HCEC 1CT (cell line): ENCODE data around the gene RENBP.

Source experiments
- DNase-seq: peaks from one replicate; pipeline ENCODE4 v3.0.0-alpha.2; 2017

The RENBP gene

DNA sequence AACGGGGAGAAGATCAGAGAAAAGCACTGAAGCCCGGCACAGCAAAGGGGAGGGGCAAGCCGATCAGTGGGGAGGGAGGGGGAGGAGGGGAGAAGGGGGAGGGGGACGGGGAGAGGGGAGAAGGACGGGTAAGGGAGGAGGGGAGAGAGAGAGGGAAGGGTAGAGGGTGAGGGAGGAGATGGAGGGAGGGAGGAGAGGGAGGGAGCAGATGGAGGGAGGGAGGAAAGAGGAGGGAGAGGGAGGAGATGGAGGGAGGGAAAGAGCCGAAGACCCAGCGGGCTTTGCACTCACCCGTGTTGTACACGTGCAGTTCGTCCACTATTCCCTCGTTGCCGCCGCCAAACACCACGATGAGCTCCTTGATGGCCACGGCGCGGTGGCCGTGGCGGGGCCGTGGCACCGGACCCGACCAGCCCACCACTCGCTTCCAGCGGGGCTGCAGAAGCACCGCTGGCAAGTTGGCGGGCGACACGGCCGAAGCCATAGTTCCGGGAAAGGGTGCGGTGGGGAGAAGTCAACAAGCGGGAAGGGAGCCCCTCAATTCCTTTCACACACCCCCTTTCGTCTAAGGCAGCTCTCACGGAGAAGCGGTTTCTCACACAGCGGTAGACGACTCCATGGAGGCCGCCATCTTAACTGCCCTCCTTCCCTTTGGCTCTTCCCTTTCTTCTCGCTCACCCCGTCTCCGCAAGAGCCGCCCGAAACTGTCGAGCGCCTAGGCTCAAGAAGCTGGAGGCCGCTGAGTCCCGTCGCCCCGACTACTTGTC is 26.1 kb upstream of the RENBP start:
- peak; percentile 50 for DNase-seq

DNA sequence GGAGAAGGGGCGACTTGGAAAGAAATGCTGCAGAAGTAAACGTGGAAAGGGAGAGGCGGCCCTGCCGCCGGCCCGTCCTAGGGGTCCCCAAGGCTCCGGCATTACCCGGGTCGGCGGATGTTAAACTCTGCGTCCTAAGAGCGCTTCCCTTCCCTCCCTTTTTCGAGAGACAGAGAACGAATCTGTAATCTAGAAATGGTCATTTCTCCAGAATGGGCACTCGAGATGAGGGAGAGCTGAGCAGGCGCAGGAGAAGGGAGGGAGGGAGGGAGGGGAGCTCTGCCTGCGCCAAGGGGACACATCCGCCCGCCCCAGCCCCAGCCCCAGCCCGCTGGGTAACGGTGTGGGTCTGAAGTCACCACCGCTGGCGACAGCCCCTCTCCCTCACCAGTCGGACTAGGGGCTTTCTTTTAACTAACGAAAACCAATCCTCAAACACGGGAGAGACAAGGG is 25.5 kb upstream of the RENBP start:
- no peak for DNase-seq

DNA sequence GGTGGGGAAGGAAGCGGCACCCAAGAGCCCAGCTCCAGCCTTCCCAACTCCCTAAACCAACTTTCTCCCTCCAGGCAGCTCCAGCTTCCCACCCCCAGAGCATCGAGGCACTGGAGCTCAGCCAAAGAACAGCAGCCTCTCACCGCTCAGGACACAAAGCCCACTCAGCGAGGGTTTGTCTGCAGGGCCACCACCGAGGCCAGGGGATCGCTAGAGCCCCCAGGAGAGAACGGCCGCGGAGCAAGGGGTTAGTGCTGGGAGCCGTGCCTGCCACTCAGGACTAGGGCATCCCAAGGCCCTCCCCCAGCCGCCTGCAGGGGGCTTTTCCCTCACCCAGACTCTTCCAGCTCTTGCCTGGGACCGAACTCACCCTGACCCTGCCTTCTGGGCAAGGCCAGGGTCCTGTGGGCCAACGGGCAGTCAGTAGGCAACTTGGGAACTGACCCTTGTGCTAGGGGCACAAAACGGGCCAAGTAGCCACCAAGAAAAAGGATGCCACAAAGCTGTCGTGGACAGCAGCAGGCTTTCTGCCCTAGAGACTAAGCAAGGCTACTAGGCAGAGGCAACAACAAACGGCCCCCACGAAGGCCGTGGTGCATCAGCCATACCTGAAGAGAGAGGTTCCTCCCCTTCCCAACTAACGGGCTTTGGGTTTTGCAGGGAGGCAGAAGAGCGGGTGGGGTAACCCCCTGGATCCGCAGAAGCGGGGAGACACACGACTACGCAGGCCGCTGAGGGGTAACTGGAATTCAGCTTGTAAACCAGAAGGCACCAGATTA is 24.9 kb upstream of the RENBP start:
- no peak for DNase-seq

GRCh38 chrX:153968754-153969124 is 24.3 kb upstream of the RENBP start:
- DNase-seq: no peak

- DNase-seq: no peak
Measured at GRCh38 chrX:153968255-153968654, 23.8 kb upstream of the RENBP start.

GRCh38 chrX:153967536-153968224 is 23.2 kb upstream of the RENBP start:
- no peak for DNase-seq

- DNase-seq: no peak
Measured at GRCh38 chrX:153966841-153967535, 22.5 kb upstream of the RENBP start.

DNA sequence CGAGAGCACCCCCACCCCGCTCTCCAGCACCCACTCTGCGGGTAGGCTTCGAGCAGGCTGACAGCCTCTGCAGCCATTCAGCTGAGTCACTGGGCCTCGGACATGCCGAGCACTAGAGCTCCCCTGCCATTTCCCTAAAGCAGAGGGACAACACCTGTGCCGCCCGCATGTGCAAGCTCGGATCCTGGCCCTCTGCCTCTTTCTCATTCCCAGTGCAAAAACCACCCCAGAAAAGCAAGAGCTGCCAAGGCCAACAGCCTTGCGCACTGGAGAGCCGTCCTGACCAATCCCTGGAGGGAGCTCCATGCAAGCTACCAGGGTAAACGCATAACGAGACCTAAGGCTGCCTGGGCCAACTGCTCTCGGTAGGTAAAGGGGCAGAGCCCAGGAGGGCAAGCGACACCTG is 21.8 kb upstream of the RENBP start:
- no peak for DNase-seq

DNA sequence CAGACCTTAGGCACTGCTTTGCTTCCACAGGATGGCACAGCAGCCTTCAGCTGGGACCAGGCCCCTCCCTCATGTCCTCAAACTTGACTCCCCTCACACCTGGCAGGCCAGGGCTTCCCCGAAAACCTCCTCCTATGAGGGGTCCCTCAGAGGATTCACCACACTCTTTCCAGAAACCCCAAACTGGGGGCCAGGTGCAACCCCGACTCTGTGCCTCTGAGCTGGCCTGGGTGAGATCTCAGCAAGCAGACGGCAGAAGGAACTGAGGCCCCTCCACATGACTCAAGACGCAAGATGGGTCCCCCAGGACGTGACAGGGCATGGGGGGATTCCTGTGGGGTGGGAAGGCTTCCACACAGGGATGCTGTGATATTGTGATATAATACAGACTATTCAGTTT is 21.0 kb upstream of the RENBP start:
- DNase-seq: no peak

DNA sequence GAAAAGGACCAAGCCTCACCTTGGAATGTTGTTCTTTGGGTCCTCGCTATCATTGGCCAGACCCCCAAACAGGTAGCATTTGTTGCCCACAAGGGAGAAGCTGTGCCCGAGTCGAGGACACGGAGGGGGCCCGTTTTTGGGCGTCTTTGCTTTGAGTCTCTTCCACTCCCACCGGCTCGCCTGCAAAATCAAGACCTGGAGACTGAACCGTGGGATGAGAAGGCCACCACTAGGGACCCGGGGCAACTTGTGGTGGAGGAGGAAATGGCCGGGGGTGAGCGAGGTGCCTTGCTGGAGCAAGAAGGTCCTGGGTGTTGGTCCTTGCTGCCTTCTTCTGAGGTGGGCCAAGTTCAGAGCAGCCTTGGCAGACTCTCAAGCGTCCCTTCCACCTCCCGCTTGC is 19.7 kb upstream of the RENBP start:
- DNase-seq: no peak

GRCh38 chrX:153963546-153963945 is 19.1 kb upstream of the RENBP start:
- DNase-seq: no peak

- no peak for DNase-seq
Measured at GRCh38 chrX:153961292-153961691, 16.8 kb upstream of the RENBP start.

- DNase-seq: no peak
Measured at GRCh38 chrX:153960786-153961185, 16.3 kb upstream of the RENBP start.

DNA sequence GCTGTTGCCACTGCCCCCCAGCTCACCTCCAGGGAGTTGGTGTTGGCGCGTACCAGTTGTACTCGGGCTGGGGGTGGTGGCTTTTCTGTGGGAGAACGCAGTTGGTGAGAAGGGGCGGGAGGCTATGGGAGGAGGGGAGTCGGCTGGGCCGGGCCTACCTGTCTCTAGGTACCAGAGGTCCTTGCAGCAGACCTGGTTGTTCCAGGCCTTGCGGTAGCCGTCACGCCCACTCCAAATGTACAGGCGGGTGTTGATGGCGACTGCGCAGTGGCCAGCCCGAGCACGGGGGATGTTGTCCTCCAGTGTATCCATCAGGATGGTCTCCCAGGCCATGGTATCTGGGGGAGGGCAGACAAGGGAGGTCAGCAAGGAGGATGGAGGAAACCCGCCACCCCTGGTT is 15.6 kb upstream of the RENBP start:
- DNase-seq: no peak

GRCh38 chrX:153959649-153960048 is 15.2 kb upstream of the RENBP start:
- no peak for DNase-seq

DNA sequence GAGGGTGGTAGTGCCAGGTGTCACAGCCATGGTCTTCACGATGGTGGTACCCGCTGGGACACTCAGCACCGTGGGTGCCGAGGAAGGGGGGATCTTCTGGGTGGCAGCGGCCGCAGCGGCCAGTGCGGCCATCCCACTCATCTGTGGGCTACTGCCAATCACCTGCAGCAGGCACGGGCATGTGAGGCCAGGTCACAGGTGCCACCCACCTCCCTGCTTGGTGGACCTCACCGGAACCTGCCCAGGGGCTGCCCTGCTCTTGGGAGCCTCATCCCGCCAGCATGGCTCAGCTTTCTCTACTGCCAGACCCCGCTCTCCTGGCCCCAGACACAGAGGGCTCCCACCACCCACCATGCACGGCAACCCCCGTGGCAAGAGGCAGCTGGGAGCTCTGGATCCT is 14.2 kb upstream of the RENBP start:
- no peak for DNase-seq

- no peak for DNase-seq
Measured at GRCh38 chrX:153957224-153957623, 12.8 kb upstream of the RENBP start.

DNA sequence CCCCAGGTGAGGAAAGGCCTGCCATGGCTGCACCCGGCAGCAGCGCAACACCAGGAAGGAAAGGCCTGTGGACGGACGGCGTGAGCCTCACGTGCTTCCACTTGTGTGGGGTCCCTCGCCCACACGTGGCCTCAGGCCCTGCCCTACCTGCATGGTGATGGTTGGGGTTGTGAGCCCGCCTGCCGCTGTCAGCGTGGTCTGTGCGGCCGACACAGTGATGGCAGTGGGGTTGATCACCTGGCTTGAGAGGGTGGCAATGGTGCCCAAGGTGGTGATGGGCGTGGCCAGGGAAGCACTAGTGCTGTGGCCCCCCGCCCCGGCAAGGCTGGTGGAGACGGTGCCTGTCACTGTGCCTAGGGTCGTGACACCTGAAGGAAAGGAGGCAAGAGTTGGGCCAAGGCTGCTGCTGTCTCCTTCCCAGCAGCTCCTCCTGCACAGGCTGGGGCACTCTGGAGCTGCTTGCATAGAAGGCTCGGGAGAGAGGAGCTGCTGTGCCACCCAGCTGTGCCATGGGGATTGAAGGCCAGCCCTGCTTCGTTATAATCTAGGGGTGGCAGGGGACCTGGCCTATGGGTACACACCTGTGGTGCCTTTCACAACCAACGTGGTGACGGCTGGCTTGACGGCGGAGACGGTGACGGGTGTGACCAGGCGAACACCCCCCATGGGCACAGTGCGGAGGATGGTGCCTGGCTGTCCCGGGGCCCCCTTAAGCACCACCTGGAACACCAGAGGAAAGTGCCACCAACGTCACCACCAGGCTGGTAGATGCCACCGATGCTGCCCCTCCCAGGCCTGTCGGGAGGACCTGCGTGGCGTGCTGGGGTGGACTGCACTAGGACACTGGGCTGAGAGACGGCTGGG is 11.8 kb upstream of the RENBP start:
- DNase-seq: no peak

DNA sequence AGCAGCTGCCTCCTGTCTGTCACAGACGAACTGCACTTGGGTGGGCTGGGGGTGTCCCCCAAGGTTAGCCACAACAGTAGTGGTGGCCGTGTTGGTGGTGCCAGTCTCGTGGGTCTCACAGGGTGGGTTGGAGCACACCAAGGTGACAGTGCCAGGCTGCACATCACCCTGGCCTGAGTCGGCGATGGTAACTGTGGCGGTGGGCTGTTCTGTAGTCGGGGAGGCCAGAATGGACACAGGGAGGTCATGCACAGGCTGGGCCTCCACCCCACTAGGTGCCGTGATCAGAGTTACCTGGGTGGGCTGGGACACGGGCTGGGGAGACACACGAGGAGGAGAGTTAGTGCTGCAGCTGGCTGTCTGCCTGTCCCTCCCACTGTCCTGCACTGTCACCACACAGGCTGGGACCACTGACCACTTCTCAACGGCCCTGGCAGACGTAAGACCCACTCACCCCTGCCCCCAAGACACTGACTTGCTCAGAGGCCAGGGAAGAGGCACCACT is 10.8 kb upstream of the RENBP start:
- DNase-seq: no peak

DNA sequence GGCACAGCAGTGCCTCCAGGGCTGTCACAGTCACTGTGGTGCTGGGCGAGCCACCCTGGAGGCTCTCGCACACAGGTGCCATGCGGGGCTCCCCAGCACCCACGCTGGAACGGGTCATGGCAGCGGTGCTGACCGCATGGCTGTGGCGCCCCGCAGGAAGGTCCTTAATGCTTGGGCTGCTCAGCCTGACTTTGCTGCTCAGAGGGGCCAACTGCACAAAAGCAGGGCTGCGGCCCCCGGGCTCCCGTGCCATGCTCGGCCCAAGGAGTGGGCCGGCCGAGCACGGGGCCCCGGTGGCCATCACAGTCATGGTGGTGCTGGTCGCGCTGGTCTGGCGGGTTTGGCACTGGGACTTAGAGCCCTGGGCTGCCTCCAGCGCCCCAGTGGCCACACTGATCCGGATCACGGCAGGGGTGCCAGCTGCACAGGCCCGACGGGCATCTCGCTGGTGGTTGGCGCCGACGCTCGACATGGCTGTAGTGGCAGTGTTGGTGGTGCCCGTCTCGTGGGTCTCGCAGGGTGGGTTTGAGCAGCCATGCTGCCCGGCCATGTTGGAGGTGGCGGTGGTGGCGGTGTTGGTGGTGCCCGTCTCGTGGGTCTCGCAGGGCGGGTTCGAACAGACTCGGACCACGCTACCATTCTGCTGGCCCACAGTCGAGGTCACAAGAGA is 10.2 kb upstream of the RENBP start:
- DNase-seq: no peak

GRCh38 chrX:153953892-153954557 is 9.6 kb upstream of the RENBP start:
- DNase-seq: no peak
